HepG2 (cell line): ENCODE measurements around the gene ACP1.

Source experiments
- EP300 ChIP-seq, 3 experiments: sonication (generic) in 1 of 3; formaldehyde crosslinking in 1 of 3; IDR thresholded peaks; 2 replicates each; pipeline versions ENCODE4 v1.5.1 to v1.6.1; 2011 to 2020; ENCODE audit warnings: low read depth in 2 of 3, low read length in 2 of 3, borderline replicate concordance in 1 of 3, improper control_type of control experiment in 1 of 3, mild to moderate bottlenecking in 1 of 3, missing genetic modification reagents in 1 of 3, moderate library complexity in 1 of 3
- SMARCE1 ChIP-seq: fragments of 450-650 bp; IDR thresholded peaks from 2 replicates; pipeline ENCODE4 v1.6.1; 2017; ENCODE audit warnings: borderline replicate concordance
- ZNF253 ChIP-seq: sonication (generic); formaldehyde crosslinking; IDR thresholded peaks from 2 replicates; pipeline ENCODE4 v1.8.0; 2022; ENCODE audit warnings: mild to moderate bottlenecking, missing genetic modification reagents, borderline replicate concordance
- ZNF501 ChIP-seq: sonication (generic); formaldehyde crosslinking; IDR thresholded peaks from 2 replicates; pipeline ENCODE4 v1.5.1; 2020; ENCODE audit warnings: mild to moderate bottlenecking, moderate library complexity, missing genetic modification reagents
- TF ChIP-seq, protein P1 (sequence below): sonication (generic); formaldehyde crosslinking; conservative IDR thresholded peaks from 2 replicates; pipeline ENCODE4 v1.4.0; 2020; ENCODE audit warnings: missing genetic modification reagents

DNA sequence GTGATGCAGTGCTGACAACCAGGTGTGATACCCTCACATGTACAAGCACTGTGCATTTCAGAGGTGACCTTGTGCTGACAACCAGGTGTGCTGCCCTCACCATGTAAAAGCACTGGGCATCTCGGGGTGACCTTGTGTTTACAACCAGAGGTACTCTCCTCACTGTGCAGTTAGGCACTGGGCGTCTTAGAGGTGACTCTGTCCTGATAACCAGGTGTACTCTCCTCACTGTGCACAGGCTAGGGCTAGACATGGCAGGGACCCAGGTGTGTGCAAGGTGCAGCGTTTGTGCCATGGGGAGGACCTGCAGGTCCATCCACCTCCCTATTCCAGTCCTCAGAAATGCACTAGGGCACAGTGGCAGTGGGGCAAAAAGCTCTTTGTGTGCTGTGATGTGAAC lies 31.6 kb downstream of the ACP1 start:
- TF ChIP-seq, protein P1, sequence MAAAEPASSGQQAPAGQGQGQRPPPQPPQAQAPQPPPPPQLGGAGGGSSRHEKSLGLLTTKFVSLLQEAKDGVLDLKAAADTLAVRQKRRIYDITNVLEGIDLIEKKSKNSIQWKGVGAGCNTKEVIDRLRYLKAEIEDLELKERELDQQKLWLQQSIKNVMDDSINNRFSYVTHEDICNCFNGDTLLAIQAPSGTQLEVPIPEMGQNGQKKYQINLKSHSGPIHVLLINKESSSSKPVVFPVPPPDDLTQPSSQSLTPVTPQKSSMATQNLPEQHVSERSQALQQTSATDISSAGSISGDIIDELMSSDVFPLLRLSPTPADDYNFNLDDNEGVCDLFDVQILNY, result no peak
- TF ChIP-seq ZNF253 (CRISPR knock-in tag) (no peak), ZNF501 (no peak), EP300 (IDR thresholded peaks at IDR 0.05; ENCODE audit: low read depth in 2 of 2, low read length in 2 of 2) (no peak), EP300 (CRISPR knock-in tag; IDR thresholded peaks at IDR 0.05; ENCODE audit: borderline replicate concordance) (no peak), SMARCE1 (no peak)
